Jurkat, Clone E6-1 (cell line): ENCODE data around the gene HTR5A.

ENCODE experiments used
- DNase-seq: peaks from one replicate; pipeline ENCODE4 v3.0.0-alpha.2; 2011; ENCODE audit warnings: low read depth, low spot score
- H3K4me3 ChIP-seq: 2 replicates; pipeline ENCODE4 v1.5.1; 2011; ENCODE audit warnings: mild to moderate bottlenecking, low read length, control low read depth, moderate library complexity

Gene HTR5A

DNA sequence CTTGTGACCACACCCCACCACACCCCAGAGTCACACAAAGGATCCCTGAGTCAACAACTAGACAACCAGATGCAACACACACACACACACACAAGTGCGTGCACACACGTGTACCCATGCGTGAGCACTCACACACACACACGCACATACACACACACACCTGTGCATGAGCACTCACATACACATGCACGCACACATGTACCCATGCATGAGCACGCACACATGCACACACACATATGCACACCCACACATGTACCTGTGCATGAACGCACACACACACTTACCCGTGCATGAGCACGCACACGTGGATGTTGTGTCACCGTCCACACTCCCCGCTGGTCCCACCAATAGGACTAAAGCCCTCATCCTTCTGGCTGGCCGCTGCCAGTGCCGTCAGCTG lies 60.4 kb downstream of the HTR5A start:
- no peak overlapping the region for H3K4me3 ChIP-seq
- no peak for DNase-seq

DNA sequence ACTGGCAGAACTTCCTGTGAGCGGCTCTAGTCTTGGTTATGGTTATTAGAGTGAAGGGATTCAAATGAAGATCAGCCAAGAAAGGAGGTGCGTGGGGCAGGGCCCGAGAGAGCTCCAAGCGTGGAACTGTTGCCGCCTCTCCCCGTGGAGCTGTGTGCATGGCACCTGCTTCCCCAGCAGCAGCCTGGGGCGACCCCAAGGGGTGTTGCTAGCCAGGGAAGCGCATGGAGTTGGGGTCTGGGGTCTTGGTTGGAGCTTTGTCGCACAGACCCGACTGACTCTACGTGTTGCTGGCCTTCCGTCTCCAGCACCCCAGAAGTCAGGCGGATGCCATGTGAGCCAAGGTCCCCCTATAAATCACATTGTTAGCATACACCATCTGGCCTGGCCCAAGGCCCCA lies 61.0 kb downstream of the HTR5A start:
- no peak for DNase-seq
- H3K4me3 ChIP-seq = no peak overlapping the region

DNA sequence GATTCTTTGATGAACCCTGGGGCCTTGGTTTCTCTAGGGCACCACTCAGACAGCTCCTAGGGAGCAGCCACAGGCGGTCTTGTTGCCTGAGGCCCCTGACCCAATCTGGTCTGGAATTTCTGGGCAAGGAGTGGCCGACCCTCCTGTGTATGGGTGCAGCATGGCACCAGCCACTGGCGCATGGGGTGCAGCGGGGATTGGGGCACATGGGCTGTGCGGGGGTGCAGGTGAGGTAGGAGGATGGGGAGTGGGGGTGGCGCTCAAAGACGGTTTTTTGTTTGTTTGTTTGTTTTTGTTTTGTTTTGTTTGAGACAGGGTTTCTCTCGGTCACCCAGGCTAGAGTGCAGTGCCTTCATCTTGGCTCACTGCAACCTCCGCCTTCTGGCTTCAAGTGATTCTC lies 62.3 kb downstream of the HTR5A start:
- H3K4me3 ChIP-seq = no peak overlapping the region
- no peak for DNase-seq

DNA sequence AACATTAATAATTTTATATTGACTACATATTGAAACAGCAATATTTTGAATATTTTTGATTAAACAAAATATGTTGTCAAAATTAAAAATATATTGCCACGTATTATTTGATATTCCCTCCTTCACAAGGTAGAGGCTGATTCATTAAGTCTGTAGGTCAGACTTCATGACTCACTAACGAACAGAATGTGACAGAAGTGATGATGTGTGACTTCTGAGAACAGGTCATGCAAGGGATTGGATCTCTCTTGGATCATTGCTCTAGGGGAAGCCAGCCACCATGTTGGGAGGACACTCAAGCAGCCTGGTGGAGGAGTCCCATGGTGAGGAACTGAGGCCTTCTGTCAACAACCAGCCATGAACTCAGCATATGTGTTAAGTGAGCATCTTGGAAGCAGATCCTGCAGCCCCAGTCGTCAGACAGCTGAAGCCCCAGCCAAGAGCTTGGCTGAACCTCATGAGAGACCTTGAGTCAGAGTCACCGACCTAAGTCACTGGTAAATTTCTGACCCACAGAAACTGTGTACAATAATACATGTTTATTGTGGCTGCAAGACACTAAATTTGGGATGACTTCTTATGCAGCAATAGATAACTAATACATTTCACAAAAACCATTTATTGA lies 66.6 kb downstream of the HTR5A start:
- no peak for DNase-seq

More for the DNA sequence above, 66.6 kb downstream of the HTR5A start:
- no peak overlapping the region for H3K4me3 ChIP-seq
